GM23248 (cell line): ENCODE measurements around the gene KICS2. TPM values are rescaled to one million over a fixed set of nuclear protein-coding genes. Genes with fewer than 3 reads are reported as not detected.

Experiments used
- DNase-seq: peaks from one replicate; pipeline ENCODE4 v3.0.0-alpha.2; 2015
- H2AFZ ChIP-seq: fragments of 200-600 bp; sonication (generic); 2 replicates; pipeline ENCODE4 v1.6.1; 2016; ENCODE audit warnings: antibody characterized with exemption
- H3F3A ChIP-seq: fragments of 200-600 bp; sonication (generic); 2 replicates; pipeline ENCODE4 v1.6.1; 2016; ENCODE audit warnings: mild to moderate bottlenecking, antibody characterized with exemption, mixed run types; ENCODE audit not compliant: insufficient read depth
- H3K27ac ChIP-seq: fragments of 200-600 bp; sonication (generic); 2 replicates; pipeline ENCODE4 v1.5.1; 2016; ENCODE audit warnings: mild to moderate bottlenecking
- H3K27me3 ChIP-seq: fragments of 200-600 bp; sonication (generic); replicated peaks from 2 replicates; pipeline ENCODE4 v1.6.1; 2016; ENCODE audit warnings: mild to moderate bottlenecking; ENCODE audit not compliant: insufficient read depth
- H3K36me3 ChIP-seq: fragments of 200-600 bp; sonication (generic); 2 replicates; pipeline ENCODE4 v1.6.1; 2016; ENCODE audit warnings: low read depth, mild to moderate bottlenecking
- H3K4me1 ChIP-seq: fragments of 200-600 bp; sonication (generic); 2 replicates; pipeline ENCODE4 v1.6.1; 2016; ENCODE audit warnings: mild to moderate bottlenecking; ENCODE audit not compliant: insufficient read depth
- H3K4me2 ChIP-seq: fragments of 200-600 bp; sonication (generic); one replicate; pipeline ENCODE4 v1.6.1; 2016; ENCODE audit warnings: mild to moderate bottlenecking; ENCODE audit not compliant: unreplicated experiment
- H3K4me3 ChIP-seq: fragments of 200-600 bp; sonication (generic); 2 replicates; pipeline ENCODE4 v1.5.1; 2016; ENCODE audit warnings: mild to moderate bottlenecking
- H3K79me2 ChIP-seq: fragments of 200-600 bp; sonication (generic); 2 replicates; pipeline ENCODE4 v1.6.1; 2016; ENCODE audit warnings: mild to moderate bottlenecking; ENCODE audit not compliant: insufficient read depth
- H3K9ac ChIP-seq: fragments of 200-600 bp; sonication (generic); 2 replicates; pipeline ENCODE4 v1.6.1; 2016; ENCODE audit warnings: mild to moderate bottlenecking
- H3K9me2 ChIP-seq: fragments of 200-600 bp; sonication (generic); 2 replicates; pipeline ENCODE4 v1.6.1; 2016; ENCODE audit warnings: mixed run types, mild to moderate bottlenecking, moderate library complexity; ENCODE audit not compliant: insufficient read depth
- H3K9me3 ChIP-seq: fragments of 200-600 bp; sonication (generic); one replicate; pipeline ENCODE4 v1.6.1; 2017; ENCODE audit warnings: low read depth
- H4K20me1 ChIP-seq: fragments of 200-600 bp; sonication (generic); 2 replicates; pipeline ENCODE4 v1.6.0; 2016; ENCODE audit not compliant: insufficient read depth
- EZH2 ChIP-seq: fragments of 200-600 bp; sonication (generic); IDR thresholded peaks from 2 replicates; pipeline ENCODE4 v1.6.1; 2018; ENCODE audit warnings: antibody characterized with exemption, mild to moderate bottlenecking; ENCODE audit not compliant: insufficient read depth, poor library complexity, severe bottlenecking
- EZH2phosphoT487 ChIP-seq: fragments of 200-600 bp; sonication (generic); IDR thresholded peaks from 2 replicates; pipeline ENCODE4 v1.6.1; 2018; ENCODE audit warnings: antibody characterized with exemption, moderate library complexity, mild to moderate bottlenecking, low read depth; ENCODE audit not compliant: insufficient read depth
- WGBS, 2 experiments: methylation state at CpG; one replicate each; pipeline ENCODE4 v1.1.6; 2015 to 2017; ENCODE audit warnings: low lambda C conversion rate in 2 of 2, low coverage in 1 of 2; ENCODE audit errors: missing lambda C conversion rate in 2 of 2; 5-methylcytosine and 5-hydroxymethylcytosine counted together
- in situ Hi-C: fragments of 300-500 bp; cut with MboI; formaldehyde crosslinking; loops from 2 replicates; pipeline ENCODE4 v1.15.0; 2020
- polyA plus RNA-seq: library from polyadenylated mRNA; unstranded; fragments of >200 nt; fragmentation: Nextera tagmentation; extraction: Ambion mirVana; gene quantifications from 2 replicates; pipeline ENCODE4 v1.2.1, GENCODE V29; 2016
- total RNA-seq: library from RNA; depleted of rRNA; stranded (reverse); fragments of >200 nt; shearing (Covaris generic); gene quantifications from 2 replicates; pipeline ENCODE4 v1.2.3, GENCODE V29; 2014

Gene KICS2
- total and polyA plus RNA-seq, 2 experiments from 2014 or later, result 2.9 to 3.5 TPM

GRCh38 chr12:64192644-64193444 is 29.3 kb downstream of the KICS2 start:
- TF ChIP-seq EZH2phosphoT487, result no peak
- TF ChIP-seq EZH2, result no peak
- 88% methylated on average over 7 of the region's 7 CpGs for WGBS, 2 experiments

DNA sequence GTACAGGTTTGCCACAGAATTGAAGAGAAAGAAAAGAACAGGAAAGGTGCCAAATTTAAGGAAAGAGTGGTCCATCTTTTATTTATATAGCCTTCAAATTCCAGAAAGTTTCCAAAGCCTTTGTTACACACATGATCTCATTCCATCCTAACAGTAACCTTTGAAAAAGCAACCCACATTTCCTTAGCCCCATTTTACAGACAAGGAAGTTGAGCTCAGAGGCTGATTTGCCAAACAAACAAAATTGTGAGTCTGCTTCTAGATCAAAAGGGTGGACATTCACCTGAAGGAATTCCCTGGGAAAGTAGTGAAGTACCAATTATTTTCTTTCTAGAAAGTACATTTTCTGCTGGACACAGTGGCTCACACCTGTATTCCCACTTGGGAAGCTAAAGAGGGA is 32.0 kb downstream of the KICS2 start:
- H3F3A ChIP-seq, result peaks cover 7% of the 10 kb centered on the region
- no peak overlapping the region for H2AFZ ChIP-seq
- no peaks in the 10 kb centered on the region for H4K20me1 ChIP-seq
- H3K9me3 ChIP-seq, result no peaks in the 10 kb centered on the region
- peaks cover 23% of the 10 kb centered on the region for H3K4me1 ChIP-seq
- no peaks in the 10 kb centered on the region for H3K9me2 ChIP-seq
- H3K27ac ChIP-seq, result no peak overlapping the region
- H3K9ac ChIP-seq, result no peak overlapping the region
- no peak overlapping the region for H3K4me3 ChIP-seq
- H3K4me2 ChIP-seq, result no peak overlapping the region
- no peaks in the 10 kb centered on the region for H3K79me2 ChIP-seq
- TF ChIP-seq EZH2phosphoT487, result no peak
- no peak for TF ChIP-seq EZH2
- no peak for DNase-seq
- no peaks in the 10 kb centered on the region for H3K27me3 ChIP-seq
- no peaks in the 10 kb centered on the region for H3K36me3 ChIP-seq
- in situ Hi-C loops, result no loop called here

More at GRCh38 chr12:64192644-64193444, 29.3 kb downstream of the KICS2 start:
- H3K27ac ChIP-seq, result no peak overlapping the region
- no peak for DNase-seq
- in situ Hi-C loops, result no loop called here
- no peak overlapping the region for H2AFZ ChIP-seq
- H3K4me1 ChIP-seq, result peaks cover 10% of the 10 kb centered on the region
- H3K27me3 ChIP-seq, result no peaks in the 10 kb centered on the region
- no peaks in the 10 kb centered on the region for H3K9me2 ChIP-seq
- no peaks in the 10 kb centered on the region for H3K79me2 ChIP-seq
- H3K9me3 ChIP-seq, result no peaks in the 10 kb centered on the region
- no peaks in the 10 kb centered on the region for H4K20me1 ChIP-seq
- no peak overlapping the region for H3K4me3 ChIP-seq
- no peak overlapping the region for H3K4me2 ChIP-seq
- H3K9ac ChIP-seq, result no peak overlapping the region
- no peaks in the 10 kb centered on the region for H3F3A ChIP-seq
- H3K36me3 ChIP-seq, result no peaks in the 10 kb centered on the region

GRCh38 chr12:64189530-64189929 is 32.6 kb downstream of the KICS2 start:
- H2AFZ ChIP-seq, result no peak overlapping the region
- no peak overlapping the region for H3K27ac ChIP-seq
- peaks cover 7% of the 10 kb centered on the region for H3F3A ChIP-seq
- H3K4me2 ChIP-seq, result no peak overlapping the region
- H3K27me3 ChIP-seq, result no peaks in the 10 kb centered on the region
- no peak for DNase-seq
- in situ Hi-C loops, result no loop called here
- no peak overlapping the region for H3K9ac ChIP-seq
- H3K9me2 ChIP-seq, result no peaks in the 10 kb centered on the region
- H3K4me3 ChIP-seq, result no peak overlapping the region
- no peaks in the 10 kb centered on the region for H3K79me2 ChIP-seq
- 53 to 83% methylated on average over 1 of the region's 1 CpG for WGBS, 2 experiments
- TF ChIP-seq EZH2, result no peak
- TF ChIP-seq EZH2phosphoT487, result no peak
- no peaks in the 10 kb centered on the region for H3K36me3 ChIP-seq
- H4K20me1 ChIP-seq, result no peaks in the 10 kb centered on the region
- H3K9me3 ChIP-seq, result no peaks in the 10 kb centered on the region
- H3K4me1 ChIP-seq, result peaks cover 23% of the 10 kb centered on the region

DNA sequence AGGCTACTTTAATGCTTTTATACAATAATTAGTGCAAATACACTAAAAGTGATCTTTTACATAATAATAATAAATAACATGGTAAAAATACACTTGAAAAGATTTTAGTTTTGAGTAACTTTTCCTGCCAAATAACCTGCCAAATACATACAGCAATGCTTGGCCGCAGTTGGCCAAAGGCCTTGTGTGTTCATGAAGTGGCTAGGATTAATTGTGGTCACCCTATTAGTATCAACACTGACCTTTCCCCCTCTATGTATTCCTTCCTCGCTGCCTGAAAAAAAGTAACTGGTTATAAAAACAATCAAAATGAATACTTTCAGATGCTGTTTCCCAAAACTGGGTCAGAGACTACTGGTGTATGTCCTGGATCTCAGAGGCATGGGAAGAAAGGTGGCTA is 34.3 kb downstream of the KICS2 start:
- no peaks in the 10 kb centered on the region for H4K20me1 ChIP-seq
- H3F3A ChIP-seq, result peaks cover 20% of the 10 kb centered on the region
- no peaks in the 10 kb centered on the region for H3K36me3 ChIP-seq
- H3K4me2 ChIP-seq, result peak overlapping the region; percentile 45
- H3K9me2 ChIP-seq, result no peaks in the 10 kb centered on the region
- no peaks in the 10 kb centered on the region for H3K79me2 ChIP-seq
- peak overlapping the region; percentile 64 for H3K27ac ChIP-seq
- H3K4me1 ChIP-seq, result peaks cover 26% of the 10 kb centered on the region
- in situ Hi-C loops, result no loop called here
- H3K27me3 ChIP-seq, result no peaks in the 10 kb centered on the region
- TF ChIP-seq EZH2, result no peak
- TF ChIP-seq EZH2phosphoT487, result no peak
- no peak for DNase-seq
- H2AFZ ChIP-seq, result no peak overlapping the region
- H3K9ac ChIP-seq, result no peak overlapping the region
- H3K4me3 ChIP-seq, result no peak overlapping the region; the same call in 1 of the 2 replicates
- H3K9me3 ChIP-seq, result no peaks in the 10 kb centered on the region
- WGBS, 2 experiments, result 62 to 76% methylated on average over 2 of the region's 2 CpGs

DNA sequence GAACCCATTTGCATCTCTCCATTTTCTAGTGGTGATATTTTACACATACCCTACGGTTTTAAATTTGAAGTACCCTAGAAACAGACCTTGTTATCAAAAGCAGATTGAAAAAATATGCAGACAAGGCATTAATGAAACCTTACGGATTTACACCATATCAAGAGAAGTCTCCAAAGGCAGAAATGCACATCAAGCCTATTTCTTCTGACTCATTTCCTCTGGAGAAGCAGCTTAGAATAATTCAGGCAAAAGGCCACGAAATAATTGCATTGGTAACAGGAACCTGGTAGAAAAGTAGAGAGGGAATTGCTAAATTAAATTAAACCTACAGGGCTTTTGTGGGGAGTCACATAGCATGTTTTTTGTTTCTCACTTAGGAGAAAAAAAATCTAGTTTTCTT is 34.7 kb downstream of the KICS2 start:
- Histone ChIP-seq H3K27ac (peak overlapping the region; percentile 64), H3K9ac (no peak overlapping the region), H3K4me3 (peak overlapping the region; percentile 10), H3K9me2 (no peaks in the 10 kb centered on the region), H3K4me2 (peak overlapping the region; percentile 45), H4K20me1 (no peaks in the 10 kb centered on the region), H3K4me1 (peaks cover 30% of the 10 kb centered on the region), H3F3A (peaks cover 24% of the 10 kb centered on the region), H2AFZ (no peak overlapping the region), H3K36me3 (no peaks in the 10 kb centered on the region), H3K27me3 (no peaks in the 10 kb centered on the region), H3K79me2 (no peaks in the 10 kb centered on the region), H3K9me3 (no peaks in the 10 kb centered on the region)
- TF ChIP-seq EZH2phosphoT487 (no peak), EZH2 (no peak)
- peak; percentile 80 for DNase-seq
- in situ Hi-C loops, result no loop called here
- 10 to 18% methylated on average over 3 of the region's 3 CpGs for WGBS, 2 experiments
